K562 (cell line): ENCODE results near the gene SCARF1. TPM values are rescaled to one million over a fixed set of nuclear protein-coding genes. Genes with fewer than 3 reads are reported as not detected.

Experiments
- BRD9 ChIP-seq: fragments of 450-650 bp; IDR thresholded peaks from 2 replicates; pipeline ENCODE4 v1.6.1; 2018; ENCODE audit warnings: low read depth; ENCODE audit not compliant: partially characterized antibody
- GABPB1 ChIP-seq: sonication (generic); formaldehyde crosslinking; IDR thresholded peaks from 2 replicates; pipeline ENCODE4 v1.8.0; 2022; ENCODE audit warnings: mild to moderate bottlenecking, missing genetic modification reagents
- MIER1 ChIP-seq: fragments of 450-650 bp; IDR thresholded peaks from 2 replicates; pipeline ENCODE4 v1.6.1; 2016; ENCODE audit warnings: antibody characterized with exemption, mild to moderate bottlenecking, low read depth
- MTF1 ChIP-seq: fragments of 250-450 bp; sonication (Bioruptor Pico); IDR thresholded peaks from 2 replicates; pipeline ENCODE4 v1.9.0; 2021; ENCODE audit warnings: moderate library complexity, mild to moderate bottlenecking, inconsistent platforms, borderline replicate concordance
- PKNOX1 ChIP-seq: fragments of 450-650 bp; IDR thresholded peaks from 2 replicates; pipeline ENCODE4 v1.6.1; 2016
- POLR2AphosphoS5 ChIP-seq: IDR thresholded peaks from 2 replicates; pipeline ENCODE4 v1.6.1; 2011; ENCODE audit warnings: mild to moderate bottlenecking, low read depth, low read length, moderate library complexity; ENCODE audit not compliant: control insufficient read depth, insufficient read depth
- RBM17 ChIP-seq: fragments of 200-400 bp; formaldehyde crosslinking; IDR thresholded peaks from 2 replicates; pipeline ENCODE4 v1.6.1; 2017; ENCODE audit warnings: low read depth, mild to moderate bottlenecking, low read length, borderline replicate concordance
- RREB1 ChIP-seq: fragments of 250-450 bp; sonication (Bioruptor Pico); IDR thresholded peaks from 2 replicates; pipeline ENCODE4 v1.4.0; 2020
- ZNF41 ChIP-seq: fragments of 250-450 bp; sonication (Bioruptor Pico); conservative IDR thresholded peaks from 2 replicates; pipeline ENCODE4 v1.4.0; 2020; ENCODE audit warnings: mild to moderate bottlenecking
- ZNF436 ChIP-seq: fragments of 250-450, 450-650 bp; sonication (Bioruptor Pico); formaldehyde crosslinking; IDR thresholded peaks from 2 replicates; pipeline ENCODE4 v1.7.0; 2020; ENCODE audit warnings: mild to moderate bottlenecking
- polyA plus RNA-seq, 8 experiments: library from polyadenylated mRNA; depleted of rRNA in 4 of 8; stranded (reverse) in 5 of 8; unstranded in 3 of 8; fragments of >200 nt; fragmentation: Nextera tagmentation in 2 of 8; fragmentation: Illumina TruSeq in 1 of 8; extraction: Ambion mirVana in 2 of 8; extraction: Trizol in 1 of 8; gene quantifications; 2 replicates each; pipeline versions ENCODE4 v1.2.1 to v1.2.3, GENCODE V29; 2011 to 2014; ENCODE audit warnings: inconsistent platforms in 1 of 8, missing spikeins in 1 of 8
- total RNA-seq, 7 experiments: library from RNA; depleted of rRNA in 6 of 7; stranded (reverse); fragments of >200 nt in 6 of 7; fragmentation: Illumina TruSeq in 2 of 7; extraction: Trizol in 2 of 7; gene quantifications; 2 replicates each; pipeline versions ENCODE4 v1.2.1 to v1.2.3, GENCODE V29; 2011 to 2021; ENCODE audit warnings: low replicate concordance in 1 of 7
- TF ChIP-seq, protein P1 (sequence below), 2 experiments: fragments of 250-450 bp in 1 of 2; fragments of 450-650 bp in 1 of 2; sonication (Bioruptor Pico) in 1 of 2; IDR thresholded peaks; 2 replicates each; pipeline versions ENCODE4 v1.6.1 to v1.8.0; 2016 to 2021; ENCODE audit warnings: mild to moderate bottlenecking in 2 of 2, moderate library complexity in 2 of 2, missing compliant biosample characterization in 1 of 2, missing genetic modification characterization in 1 of 2
- TF ChIP-seq, protein P2 (sequence below): IDR thresholded peaks from 2 replicates; pipeline ENCODE4 v1.6.1; 2016; ENCODE audit warnings: missing genetic modification characterization, missing compliant biosample characterization
- TF ChIP-seq, protein P3 (sequence below): fragments of 250-450 bp; sonication (Bioruptor Pico); IDR thresholded peaks from 2 replicates; pipeline ENCODE4 v1.4.0; 2020
- TF ChIP-seq, protein P4 (sequence below): fragments of 450-650 bp; IDR thresholded peaks from 2 replicates; pipeline ENCODE4 v1.6.1; 2016; ENCODE audit warnings: antibody characterized with exemption

The SCARF1 gene
- total and polyA plus RNA-seq, 9 of the 15 experiments (the other 6 are each of a cell fraction or from before 2014, with no cell fraction given): 0.04 to 2.1 (median 0.63) TPM

DNA sequence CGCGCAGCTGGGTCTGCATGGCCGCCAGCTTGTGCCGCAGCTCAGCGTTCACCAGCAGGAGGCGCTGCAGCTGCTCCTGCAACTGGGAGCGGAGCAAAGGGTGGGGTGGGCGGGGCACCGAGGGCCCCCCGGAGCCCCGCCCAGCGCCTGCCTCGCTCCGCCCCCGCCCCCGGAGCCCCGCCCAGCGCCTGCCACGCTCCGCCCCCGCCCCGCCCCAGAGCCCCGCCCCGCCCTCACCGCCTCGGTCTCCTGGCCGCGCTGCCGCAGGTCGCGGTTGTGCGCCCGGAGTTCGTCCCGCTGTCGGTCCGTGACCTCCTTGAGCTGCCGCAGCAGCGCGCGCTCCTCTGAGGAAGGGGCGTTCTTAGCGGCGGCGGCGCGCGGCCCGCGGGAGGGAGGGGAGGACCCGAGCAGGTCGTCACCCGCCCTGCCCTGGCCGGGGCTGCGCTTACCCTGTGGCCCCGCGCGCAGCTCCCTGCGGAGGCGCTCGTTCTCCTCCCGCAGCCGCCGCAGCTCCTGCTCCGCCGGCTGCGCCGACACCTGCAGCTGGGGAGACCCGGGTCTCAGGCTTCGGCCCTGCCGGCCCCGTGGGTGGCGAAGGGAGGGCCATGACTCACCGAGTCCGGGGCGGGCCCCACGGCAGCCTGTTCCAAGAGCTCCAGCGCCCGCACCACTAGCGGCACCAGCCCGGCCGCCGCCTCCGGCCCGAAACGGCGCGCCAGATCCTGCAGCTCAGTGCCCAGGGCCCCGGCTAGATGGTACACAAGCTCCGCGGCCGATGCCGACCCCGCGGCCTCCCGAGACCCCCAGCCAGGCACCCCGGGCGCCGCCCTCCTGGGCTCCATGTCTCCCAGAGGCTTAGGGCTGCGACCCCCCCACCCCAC, 3.7 kb upstream of the SCARF1 start (continued):
- TF ChIP-seq MTF1: no peak
- TF ChIP-seq GABPB1 (CRISPR knock-in tag): no peak; the same call in 1 of the 2 replicates
- TF ChIP-seq RREB1 (CRISPR knock-in tag): no peak
- TF ChIP-seq, protein P1, sequence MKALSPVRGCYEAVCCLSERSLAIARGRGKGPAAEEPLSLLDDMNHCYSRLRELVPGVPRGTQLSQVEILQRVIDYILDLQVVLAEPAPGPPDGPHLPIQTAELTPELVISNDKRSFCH (CRISPR knock-in tag; IDR thresholded peaks at IDR 0.05): no peak
- TF ChIP-seq, protein P1 (tag; IDR thresholded peaks at IDR 0.05): 0 out of 2 replicates have a peak, but pooled peaks have one; percentile 56
- TF ChIP-seq, protein P2, sequence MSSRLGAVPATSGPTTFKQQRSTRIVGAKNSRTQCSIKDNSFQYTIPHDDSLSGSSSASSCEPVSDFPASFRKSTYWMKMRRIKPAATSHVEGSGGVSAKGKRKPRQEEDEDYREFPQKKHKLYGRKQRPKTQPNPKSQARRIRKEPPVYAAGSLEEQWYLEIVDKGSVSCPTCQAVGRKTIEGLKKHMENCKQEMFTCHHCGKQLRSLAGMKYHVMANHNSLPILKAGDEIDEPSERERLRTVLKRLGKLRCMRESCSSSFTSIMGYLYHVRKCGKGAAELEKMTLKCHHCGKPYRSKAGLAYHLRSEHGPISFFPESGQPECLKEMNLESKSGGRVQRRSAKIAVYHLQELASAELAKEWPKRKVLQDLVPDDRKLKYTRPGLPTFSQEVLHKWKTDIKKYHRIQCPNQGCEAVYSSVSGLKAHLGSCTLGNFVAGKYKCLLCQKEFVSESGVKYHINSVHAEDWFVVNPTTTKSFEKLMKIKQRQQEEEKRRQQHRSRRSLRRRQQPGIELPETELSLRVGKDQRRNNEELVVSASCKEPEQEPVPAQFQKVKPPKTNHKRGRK (tag): no peak
- TF ChIP-seq, protein P3, sequence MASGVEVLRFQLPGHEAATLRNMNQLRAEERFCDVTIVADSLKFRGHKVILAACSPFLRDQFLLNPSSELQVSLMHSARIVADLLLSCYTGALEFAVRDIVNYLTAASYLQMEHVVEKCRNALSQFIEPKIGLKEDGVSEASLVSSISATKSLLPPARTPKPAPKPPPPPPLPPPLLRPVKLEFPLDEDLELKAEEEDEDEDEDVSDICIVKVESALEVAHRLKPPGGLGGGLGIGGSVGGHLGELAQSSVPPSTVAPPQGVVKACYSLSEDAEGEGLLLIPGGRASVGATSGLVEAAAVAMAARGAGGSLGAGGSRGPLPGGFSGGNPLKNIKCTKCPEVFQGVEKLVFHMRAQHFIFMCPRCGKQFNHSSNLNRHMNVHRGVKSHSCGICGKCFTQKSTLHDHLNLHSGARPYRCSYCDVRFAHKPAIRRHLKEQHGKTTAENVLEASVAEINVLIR (CRISPR knock-in tag): no peak
- no peak for TF ChIP-seq MIER1
- peak; percentile 70; the same call in 1 of the 2 replicates for TF ChIP-seq POLR2AphosphoS5
- TF ChIP-seq ZNF41 (CRISPR knock-in tag): no peak
- no peak for TF ChIP-seq ZNF436 (CRISPR knock-in tag)
- TF ChIP-seq BRD9: no peak
- TF ChIP-seq PKNOX1: no peak
- TF ChIP-seq, protein P4, sequence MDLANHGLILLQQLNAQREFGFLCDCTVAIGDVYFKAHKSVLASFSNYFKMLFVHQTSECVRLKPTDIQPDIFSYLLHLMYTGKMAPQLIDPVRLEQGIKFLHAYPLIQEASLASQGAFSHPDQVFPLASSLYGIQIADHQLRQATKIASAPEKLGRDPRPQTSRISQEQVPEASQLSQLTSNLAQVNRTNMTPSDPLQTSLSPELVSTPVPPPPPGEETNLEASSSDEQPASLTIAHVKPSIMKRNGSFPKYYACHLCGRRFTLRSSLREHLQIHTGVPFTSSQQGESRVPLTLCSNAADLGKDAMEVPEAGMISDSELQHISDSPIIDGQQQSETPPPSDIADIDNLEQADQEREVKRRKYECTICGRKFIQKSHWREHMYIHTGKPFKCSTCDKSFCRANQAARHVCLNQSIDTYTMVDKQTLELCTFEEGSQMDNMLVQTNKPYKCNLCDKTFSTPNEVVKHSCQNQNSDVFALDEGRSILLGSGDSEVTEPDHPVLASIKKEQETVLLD: no peak
- no peak for TF ChIP-seq RBM17
